ENCODE results near the gene PTPDC1.

DNA sequence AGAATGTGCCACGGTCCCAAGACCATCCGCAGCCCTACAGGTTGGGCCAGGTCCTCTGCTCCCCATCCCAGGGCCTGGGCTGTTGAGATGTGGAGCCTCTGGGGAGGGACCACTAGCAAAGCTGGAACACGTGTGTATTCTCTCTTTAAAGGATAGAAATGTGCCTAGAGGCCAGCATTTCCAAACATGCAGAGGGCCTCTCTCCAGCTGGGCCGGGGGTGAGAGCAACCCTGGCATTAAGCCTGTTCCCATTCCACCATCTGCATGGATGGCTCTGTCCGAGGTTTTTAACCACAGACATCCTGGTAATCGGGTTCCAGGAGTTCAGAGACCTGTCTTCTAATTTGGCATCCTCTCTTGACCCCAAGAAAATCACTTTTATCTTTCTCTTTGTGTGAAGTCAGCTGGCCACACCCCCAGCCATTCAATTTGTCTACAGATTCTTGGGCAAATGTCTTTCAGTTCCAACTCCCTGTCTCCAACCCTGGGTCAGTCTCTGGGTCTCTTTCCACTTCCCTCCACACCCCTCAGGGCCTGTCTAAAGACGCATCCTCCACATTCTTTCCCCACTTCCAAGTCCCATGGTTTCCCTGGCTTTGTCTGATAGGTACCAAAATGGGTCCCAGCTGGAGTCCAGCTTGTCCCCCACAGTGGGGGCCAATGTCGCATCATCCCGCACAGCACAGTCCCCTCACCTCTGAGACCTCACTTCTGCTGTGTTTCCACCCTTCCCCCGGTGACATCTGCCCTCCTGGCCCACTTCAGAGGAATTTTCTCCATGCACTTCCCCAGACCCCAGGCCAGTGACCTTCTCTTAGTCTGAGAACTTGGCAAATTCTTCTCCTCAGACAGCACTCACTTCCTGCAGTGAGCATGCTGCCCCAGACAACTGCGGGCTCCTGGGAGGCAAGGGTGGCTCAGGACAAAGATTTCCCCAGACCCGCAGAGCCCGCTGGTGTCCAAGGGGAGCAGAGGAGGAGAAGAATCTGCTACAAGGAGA lies 56.8 kb downstream of the PTPDC1 start:
- TF ChIP-seq, protein P1, sequence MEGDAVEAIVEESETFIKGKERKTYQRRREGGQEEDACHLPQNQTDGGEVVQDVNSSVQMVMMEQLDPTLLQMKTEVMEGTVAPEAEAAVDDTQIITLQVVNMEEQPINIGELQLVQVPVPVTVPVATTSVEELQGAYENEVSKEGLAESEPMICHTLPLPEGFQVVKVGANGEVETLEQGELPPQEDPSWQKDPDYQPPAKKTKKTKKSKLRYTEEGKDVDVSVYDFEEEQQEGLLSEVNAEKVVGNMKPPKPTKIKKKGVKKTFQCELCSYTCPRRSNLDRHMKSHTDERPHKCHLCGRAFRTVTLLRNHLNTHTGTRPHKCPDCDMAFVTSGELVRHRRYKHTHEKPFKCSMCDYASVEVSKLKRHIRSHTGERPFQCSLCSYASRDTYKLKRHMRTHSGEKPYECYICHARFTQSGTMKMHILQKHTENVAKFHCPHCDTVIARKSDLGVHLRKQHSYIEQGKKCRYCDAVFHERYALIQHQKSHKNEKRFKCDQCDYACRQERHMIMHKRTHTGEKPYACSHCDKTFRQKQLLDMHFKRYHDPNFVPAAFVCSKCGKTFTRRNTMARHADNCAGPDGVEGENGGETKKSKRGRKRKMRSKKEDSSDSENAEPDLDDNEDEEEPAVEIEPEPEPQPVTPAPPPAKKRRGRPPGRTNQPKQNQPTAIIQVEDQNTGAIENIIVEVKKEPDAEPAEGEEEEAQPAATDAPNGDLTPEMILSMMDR (IDR thresholded peaks at IDR 0.05; ENCODE audit: control extremely low read depth in 1 of 3, insufficient read depth in 1 of 3, low read depth in 1 of 3, low read length in 3 of 3) = no peak
- no peak for TF ChIP-seq SIN3A (conservative IDR thresholded peaks at IDR 0.05 in 1 of 2, IDR thresholded peaks at IDR 0.05 in 1 of 2; ENCODE audit: low read depth in 1 of 2, low read length in 2 of 2)
- no peak for TF ChIP-seq CHD1 (IDR thresholded peaks at IDR 0.05; ENCODE audit: low read depth, low read length)
- no peak for TF ChIP-seq BCL11A (IDR thresholded peaks at IDR 0.05; ENCODE audit: low read depth in 2 of 2, low read length in 2 of 2)
- TF ChIP-seq POLR2A (IDR thresholded peaks at IDR 0.05; ENCODE audit: control extremely low read depth in 1 of 2, low read depth in 2 of 2, low read length in 2 of 2) = no peak
- TF ChIP-seq NANOG (IDR thresholded peaks at IDR 0.05; ENCODE audit: insufficient read depth, low read depth, low read length, poor library complexity, severe bottlenecking) = no peak
